NCI-H460 (cell line): ENCODE measurements around the gene MRPL17. TPM values are rescaled to one million over a fixed set of nuclear protein-coding genes. Genes with fewer than 3 reads are reported as not detected.
A peak's percentile ranks its signal among the peaks of the same experiment; 100 is the strongest.
"Not testable (repeated sequence)": the region's sequence is repeated elsewhere in the genome, so short reads cannot be mapped to it uniquely, and the experiment has no call there.

Source experiments
- DNase-seq: peaks from one replicate; pipeline ENCODE4 v3.0.0-alpha.2; 2016; ENCODE audit warnings: low read depth; ENCODE audit errors: extremely low read depth
- total RNA-seq: library from RNA; depleted of rRNA; stranded (reverse); fragments of >200 nt; shearing (Covaris generic); gene quantifications from 2 replicates; pipeline ENCODE4 v1.2.3, GENCODE V29; 2014

MRPL17 gene
- total RNA-seq, 1 experiment from 2014 or later, result 35.8 TPM

GRCh38 chr11:6686006-6686405 is 2.9 kb upstream of the MRPL17 start:
- DNase-seq, result no peak

DNA sequence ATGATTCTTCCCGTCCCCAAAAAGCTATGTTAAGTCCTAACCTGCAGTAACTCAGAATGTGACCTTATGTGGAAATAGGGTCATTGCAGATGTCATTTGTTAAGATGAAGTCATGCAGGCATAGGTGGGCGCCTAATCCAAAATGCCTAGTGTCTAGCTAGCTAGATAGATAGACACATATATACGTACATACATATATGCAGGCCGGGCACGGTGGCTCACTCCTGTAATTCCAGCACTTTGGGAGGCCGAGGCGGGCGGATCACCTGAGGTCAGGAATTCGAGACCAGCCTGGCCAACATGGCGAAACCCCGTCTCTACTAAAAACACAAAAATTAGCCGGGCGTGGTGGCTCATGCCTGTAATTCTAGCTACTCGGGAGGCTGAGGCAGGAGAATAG is 928 bp upstream of the MRPL17 start:
- DNase-seq, result not testable (repeated sequence)

- DNase-seq, result no peak
Measured at GRCh38 chr11:6682591-6682935, 577 bp downstream of the MRPL17 start.

DNA sequence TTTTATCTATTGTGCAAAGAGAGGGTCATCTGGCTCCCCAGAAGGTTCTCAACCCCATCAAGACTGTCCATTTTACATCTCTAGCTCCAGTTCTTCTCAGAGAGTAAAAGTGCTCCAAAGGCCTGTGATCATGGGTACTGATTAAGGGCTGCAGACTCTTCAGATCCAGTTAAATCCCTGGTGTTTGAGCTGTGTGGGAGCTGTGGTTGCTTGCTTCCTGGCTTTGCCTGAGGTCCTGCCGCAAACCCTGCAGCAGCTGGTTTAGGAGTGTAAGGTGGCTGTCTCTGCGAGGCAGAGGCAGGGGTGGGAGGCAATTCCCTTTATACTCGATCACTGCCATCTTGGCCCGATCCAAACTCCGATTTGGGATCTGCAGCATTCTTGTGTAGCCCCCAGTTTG is 1.2 kb downstream of the MRPL17 start:
- no peak for DNase-seq

GRCh38 chr11:6681505-6681904 is 1.6 kb downstream of the MRPL17 start:
- no peak for DNase-seq

DNA sequence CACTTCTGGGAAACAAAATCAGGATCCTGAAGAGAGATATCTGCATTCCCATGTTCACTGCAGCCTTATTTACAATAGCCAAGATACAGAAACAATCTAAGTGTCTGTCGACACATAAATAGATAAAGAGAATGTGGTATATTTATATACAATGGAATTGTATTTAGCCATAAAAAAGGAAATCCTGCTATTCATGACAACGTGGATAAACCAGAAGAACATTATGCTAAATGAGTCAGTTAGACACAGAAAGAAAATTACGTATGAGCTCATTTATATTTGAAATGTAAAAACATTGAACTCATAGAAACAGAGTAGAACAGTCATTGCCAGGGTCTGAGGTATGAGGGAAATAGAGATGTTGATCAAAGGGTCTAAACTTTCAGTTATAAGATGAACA is 6.1 kb downstream of the MRPL17 start:
- DNase-seq, result no peak

GRCh38 chr11:6674862-6675261 is 8.3 kb downstream of the MRPL17 start:
- no peak for DNase-seq

DNA sequence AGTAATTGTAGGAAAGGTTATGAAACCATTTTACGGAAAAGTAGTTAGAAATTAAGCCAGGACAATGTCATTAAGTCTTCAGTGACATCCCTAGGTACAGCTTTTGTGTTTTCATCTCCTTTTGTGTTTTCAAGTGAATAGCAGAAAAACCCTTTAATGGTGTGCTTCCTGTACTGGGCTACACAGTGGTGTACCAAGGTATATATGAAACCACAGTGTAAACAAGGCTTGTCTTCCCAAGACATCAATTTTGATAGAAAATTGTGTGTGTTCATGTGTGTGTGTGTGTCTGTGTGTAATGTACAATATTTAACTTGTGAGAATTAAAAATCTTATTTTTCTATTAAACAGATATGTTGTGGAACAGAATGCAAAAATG is 8.9 kb downstream of the MRPL17 start:
- DNase-seq, result no peak

GRCh38 chr11:6673523-6674218 is 9.5 kb downstream of the MRPL17 start:
- no peak for DNase-seq

- no peak for DNase-seq
Measured at GRCh38 chr11:6671991-6672390, 11.1 kb downstream of the MRPL17 start.

DNA sequence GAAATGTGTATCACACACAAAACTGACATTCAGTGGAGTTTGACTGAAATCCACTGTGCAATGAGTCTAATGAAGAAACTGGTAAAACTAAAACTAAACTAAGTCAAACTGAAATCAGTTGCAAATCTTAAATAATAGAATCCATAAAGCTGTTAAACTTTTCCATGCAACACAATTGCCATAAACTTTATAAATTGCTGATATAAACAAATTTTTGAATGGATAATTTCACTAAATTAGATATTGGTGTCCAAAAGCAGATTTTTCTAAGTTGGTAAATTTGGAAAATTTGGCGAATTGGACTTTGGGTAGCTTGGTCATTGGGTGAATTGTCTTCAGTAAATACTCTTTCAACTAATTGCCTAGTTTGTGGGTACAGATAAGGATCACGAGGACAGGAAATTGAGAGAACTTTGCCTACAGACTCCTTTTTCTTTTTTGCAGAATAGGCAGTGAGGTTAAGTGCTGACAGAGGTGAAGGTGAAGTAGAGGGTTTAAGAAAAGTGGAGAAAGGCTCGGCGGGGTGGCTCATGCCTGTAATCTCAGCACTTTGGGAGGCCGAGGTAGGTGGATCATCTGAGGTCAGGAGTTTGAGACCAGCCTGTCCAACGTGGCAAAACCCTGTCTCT is 12.8 kb downstream of the MRPL17 start:
- DNase-seq, result no peak

DNA sequence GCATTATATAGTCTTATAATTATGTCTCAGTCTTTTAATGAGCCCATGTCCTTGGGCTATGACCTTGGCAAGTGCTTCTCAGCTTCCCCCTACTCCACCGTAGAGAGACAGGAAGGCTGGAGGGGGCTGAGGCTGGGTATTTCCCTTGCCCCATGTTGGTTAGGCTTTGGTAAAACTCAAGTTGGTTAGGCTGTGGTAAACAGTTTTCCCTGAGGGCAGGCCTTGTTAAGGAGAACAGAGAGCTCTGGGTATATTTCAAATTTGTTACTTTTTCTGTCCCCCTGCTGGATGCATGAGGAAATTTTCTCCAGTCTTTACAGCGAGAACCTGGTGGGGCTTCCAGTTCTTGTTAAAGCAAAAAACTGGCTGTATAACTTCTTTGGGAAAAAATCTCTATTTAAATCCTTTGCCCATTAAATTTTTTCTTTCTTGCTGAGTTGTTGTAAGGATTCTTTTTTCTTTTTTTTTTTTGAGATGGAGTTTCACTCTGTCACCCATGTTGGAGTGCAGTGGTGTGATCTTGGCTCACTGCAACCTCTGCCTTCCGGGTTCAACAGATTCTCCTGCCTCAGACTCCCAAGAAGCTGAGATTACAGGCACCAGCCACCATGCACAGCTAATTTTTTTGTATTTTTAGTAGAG is 15.3 kb downstream of the MRPL17 start:
- peak; percentile 8 for DNase-seq

DNA sequence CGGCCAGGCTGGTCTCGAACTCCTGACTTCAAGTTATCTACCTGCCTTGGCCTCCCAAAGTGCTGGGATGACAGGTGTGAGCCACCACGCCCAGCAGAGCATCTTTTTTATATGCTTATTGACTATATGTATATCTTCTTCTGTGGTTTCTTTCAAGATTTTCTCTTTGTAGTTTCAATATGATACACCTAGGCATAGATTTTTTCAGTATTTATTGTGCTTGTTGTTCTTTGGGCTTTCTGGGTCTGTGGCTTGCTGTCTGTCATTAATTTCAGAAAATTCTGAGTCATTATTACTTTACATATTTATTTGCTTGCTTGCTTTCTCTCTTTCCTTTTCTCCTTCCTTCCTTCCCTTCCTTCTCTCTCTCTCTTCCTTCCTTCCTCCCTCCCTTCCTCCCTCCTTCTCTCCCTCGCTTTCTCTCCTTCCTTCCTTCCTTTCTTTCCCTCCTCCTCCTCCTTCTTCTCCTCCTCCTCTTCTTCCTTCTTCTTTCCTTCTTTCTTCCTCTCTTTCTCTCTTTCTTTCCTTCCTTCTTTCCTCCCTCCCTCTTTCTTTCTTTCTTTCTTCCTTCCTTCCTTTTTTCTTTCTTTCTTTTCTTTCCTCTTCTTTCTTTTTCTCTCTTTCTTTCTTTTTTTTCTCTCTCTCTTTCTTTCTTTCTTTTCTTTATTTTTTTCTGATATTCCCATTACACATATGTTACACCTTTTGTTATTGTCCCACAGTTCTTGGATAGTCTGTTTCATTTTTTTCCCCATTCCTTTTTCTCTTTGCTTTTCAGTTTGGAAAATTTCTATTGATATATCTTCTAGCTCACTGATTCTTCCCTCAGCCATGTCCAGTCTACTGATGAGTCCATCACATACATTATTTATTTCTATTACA is 16.6 kb downstream of the MRPL17 start:
- DNase-seq, result no peak

DNA sequence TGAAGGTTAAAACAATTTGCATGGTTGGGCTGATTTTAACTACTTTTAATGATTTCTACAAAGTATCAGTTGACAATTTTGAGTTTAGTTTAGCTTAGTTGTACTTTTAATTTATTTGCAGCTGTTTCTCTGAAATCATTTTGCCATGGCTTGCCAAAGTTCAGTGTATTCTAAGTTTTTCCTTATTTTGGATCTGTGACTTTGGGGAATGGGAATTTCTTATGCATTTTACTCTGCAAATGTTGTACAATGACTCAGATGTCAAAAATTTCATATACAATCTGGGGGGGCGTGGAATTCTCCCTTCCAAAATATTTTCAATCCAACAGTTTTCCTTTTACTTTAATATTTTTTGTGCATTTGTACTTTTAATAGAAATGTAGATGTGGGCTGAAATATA is 18.6 kb downstream of the MRPL17 start:
- no peak for DNase-seq

DNA sequence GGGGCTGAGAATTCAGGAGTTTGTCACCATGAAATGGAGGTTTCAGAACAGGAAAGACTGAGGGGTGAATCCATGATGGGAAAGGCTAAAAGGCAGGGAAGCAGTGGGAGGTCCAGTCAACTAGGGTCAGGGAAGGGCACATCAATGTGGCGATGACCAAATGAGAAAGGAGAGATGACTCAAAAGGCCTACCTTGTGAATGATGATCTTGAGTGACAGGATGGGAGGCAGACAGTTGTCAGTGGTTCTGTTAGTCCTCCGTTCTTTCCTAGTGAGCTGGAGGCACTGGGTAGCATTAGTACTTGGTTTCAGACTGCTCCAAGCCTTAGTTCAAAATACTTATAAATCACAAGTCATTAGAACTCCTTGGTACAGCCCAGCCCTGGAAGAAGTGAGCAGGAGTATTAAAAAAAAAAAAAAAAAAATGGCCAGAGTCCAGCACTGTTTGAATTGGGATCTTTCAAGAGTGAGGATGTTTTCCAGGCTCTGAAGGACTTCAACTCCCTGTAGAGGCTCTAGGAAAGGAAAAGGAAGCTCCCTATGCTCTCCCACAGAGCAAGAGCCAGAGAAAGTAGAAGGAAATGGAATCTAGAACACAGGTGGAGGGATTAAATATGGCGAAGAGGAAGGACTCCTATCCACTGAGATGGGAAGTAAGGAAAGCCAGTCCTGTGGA is 19.2 kb downstream of the MRPL17 start:
- no peak for DNase-seq

DNA sequence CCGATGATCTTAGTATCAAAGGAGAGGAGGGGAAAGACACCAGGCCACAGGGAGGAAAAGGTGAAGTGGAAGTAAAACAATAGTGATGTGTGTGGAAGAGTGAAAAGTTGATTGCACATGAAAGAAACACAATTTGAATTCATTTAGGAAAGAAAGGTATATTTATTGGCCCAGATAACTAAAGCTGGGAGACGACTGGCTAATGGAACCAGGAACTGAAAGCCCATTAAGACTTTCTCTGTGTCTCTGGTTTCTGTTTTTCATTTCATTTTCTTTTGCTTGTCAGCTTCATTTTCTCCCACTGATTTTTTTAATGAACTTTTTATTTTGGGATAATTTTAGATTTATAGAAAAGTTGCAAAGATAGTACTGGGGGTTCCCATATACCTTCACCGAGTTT is 22.4 kb downstream of the MRPL17 start:
- no peak for DNase-seq

- no peak for DNase-seq
Measured at GRCh38 chr11:6658647-6659046, 24.5 kb downstream of the MRPL17 start.

DNA sequence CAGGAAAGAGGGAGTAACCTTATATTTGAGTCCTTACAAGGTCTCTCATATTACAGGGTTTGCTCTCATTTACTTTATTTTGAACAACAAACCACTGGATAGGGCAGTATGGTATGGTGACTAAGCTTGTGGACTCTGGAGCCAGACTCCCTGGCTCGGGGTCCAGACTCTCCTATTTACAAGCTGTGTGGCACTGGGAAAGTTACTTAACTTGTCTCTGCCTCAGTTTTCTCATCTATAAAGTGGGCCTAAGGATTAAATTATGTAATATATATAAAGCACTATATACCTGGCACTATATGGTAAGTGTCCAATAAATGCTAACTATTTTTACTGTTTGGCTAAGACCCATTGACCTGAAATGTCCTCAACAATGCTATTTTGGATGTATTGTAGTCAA is 25.8 kb downstream of the MRPL17 start:
- DNase-seq, result no peak

DNA sequence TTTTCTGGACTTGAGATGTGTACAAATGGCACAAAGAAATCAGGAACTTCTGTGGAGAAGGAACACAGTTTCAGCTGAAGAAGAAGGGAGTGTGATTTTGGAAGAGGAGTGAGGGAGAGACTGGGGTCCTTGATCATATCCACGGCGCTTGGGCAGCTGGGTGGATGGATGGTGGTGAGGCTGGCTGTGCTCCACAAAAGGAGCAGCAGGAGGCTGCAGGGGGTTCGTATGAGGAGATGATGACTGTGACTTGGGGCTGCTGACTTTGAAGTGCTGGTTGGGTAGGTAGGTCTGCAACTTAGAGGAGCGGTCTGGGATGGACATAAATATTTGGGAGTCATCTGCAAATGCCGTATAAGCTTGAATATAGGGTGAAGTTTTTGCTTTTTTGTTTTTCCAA is 26.2 kb downstream of the MRPL17 start:
- no peak for DNase-seq

DNA sequence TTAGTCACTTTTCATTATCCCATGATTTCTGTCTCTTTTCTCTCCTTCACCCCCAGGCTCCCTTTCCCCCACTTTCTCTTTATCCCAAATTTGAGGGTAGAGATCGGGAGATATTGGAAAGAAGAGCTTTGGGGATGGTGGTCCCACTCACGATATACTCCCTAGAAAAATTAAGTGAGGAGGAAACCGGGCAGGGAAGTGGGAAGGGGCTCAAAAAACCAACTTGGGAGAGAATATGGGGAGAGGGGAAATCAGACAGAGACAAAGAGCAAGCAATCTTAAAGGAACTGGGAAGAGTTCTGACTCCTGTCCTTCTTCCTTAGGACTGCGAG is 26.6 kb downstream of the MRPL17 start:
- DNase-seq, result no peak
